OCI-LY7 (cell line): ENCODE data around the gene LRBA.

Experiments
- EZH2phosphoT487 ChIP-seq: fragments of 200-600 bp; sonication (generic); IDR thresholded peaks from 2 replicates; pipeline ENCODE4 v1.6.1; 2018; ENCODE audit warnings: low read depth, borderline replicate concordance, mild to moderate bottlenecking, mixed run types, antibody characterized with exemption, low read length, moderate library complexity, mixed read lengths
- TF ChIP-seq, protein P1 (sequence below): fragments of 200-600 bp; sonication (generic); conservative IDR thresholded peaks from 2 replicates; pipeline ENCODE4 v1.5.1; 2014; ENCODE audit warnings: mild to moderate bottlenecking, antibody characterized with exemption, low read length, moderate library complexity, mixed read lengths

DNA sequence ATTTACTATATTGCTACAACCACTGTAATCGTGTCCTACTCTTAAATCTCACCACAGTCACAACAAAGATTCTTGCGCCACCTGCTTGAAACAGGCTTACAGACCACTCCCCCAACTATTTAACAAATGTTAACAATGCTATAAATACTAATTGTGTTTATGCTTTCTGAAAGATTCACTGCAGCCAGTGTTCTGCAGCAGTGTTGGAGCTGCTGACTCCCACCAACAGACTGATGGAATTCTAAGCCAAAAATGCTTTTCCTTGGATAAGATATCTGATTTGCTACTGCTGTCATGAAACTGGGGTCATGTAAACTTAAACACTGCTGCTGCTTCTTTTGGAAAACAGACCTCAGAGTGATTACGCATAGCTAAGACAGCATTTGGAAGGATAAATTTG, 677.4 kb downstream of the LRBA start:
- TF ChIP-seq, protein P1, sequence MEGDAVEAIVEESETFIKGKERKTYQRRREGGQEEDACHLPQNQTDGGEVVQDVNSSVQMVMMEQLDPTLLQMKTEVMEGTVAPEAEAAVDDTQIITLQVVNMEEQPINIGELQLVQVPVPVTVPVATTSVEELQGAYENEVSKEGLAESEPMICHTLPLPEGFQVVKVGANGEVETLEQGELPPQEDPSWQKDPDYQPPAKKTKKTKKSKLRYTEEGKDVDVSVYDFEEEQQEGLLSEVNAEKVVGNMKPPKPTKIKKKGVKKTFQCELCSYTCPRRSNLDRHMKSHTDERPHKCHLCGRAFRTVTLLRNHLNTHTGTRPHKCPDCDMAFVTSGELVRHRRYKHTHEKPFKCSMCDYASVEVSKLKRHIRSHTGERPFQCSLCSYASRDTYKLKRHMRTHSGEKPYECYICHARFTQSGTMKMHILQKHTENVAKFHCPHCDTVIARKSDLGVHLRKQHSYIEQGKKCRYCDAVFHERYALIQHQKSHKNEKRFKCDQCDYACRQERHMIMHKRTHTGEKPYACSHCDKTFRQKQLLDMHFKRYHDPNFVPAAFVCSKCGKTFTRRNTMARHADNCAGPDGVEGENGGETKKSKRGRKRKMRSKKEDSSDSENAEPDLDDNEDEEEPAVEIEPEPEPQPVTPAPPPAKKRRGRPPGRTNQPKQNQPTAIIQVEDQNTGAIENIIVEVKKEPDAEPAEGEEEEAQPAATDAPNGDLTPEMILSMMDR = no peak
- TF ChIP-seq EZH2phosphoT487 = no peak
